Activated CD4-positive, alpha-beta T cell treated with anti-CD3 and anti-CD28 coated beads for 36 hours (primary cell): ENCODE data around the gene ESYT3. TPM values are rescaled to one million over a fixed set of nuclear protein-coding genes. Genes with fewer than 3 reads are reported as not detected.

Source experiments
- ATAC-seq: fragments of 200-7000 bp; cut with Tn5 transposase; one replicate; pipeline ENCODE4 v1.10.0; 2021; ENCODE audit warnings: mild to moderate bottlenecking, moderate library complexity
- CTCF ChIA-PET: fragments of 350-600 bp; sonication (Branson Sonifier 250); formaldehyde crosslinking; loops from one replicate; lab custom pipeline; 2021; ENCODE audit warnings: antibody characterized with exemption; lab: Charles Lee
- POLR2A ChIA-PET: fragments of 350-600 bp; sonication (Branson Sonifier 250); formaldehyde crosslinking; loops from one replicate; lab custom pipeline; 2021; ENCODE audit warnings: antibody characterized with exemption, inconsistent platforms; lab: Charles Lee
- DNase-seq: peaks from one replicate; pipeline ENCODE4 v3.0.0-alpha.2; 2020
- H3K27ac Mint-ChIP-seq: one replicate; pipeline ENCODE4 v1.8.0; 2021; ENCODE audit warnings: mixed read lengths
- H3K27me3 Mint-ChIP-seq: one replicate; pipeline ENCODE4 v1.8.0; 2021; ENCODE audit warnings: mixed read lengths
- H3K36me3 Mint-ChIP-seq: one replicate; pipeline ENCODE4 v1.8.0; 2021; ENCODE audit warnings: low read depth, mixed read lengths
- H3K4me1 Mint-ChIP-seq: one replicate; pipeline ENCODE4 v1.8.0; 2021; ENCODE audit warnings: mixed read lengths
- H3K4me3 Mint-ChIP-seq: one replicate; pipeline ENCODE4 v1.8.0; 2021; ENCODE audit warnings: mild to moderate bottlenecking, moderate library complexity, mixed read lengths
- H3K9me3 Mint-ChIP-seq: one replicate; pipeline ENCODE4 v1.8.0; 2021; ENCODE audit warnings: low read depth, mixed read lengths
- intact Hi-C, 2 experiments: fragments of 100-400 bp; cut with DNase I in 1 of 2; cut with micrococcal nuclease in 1 of 2; formaldehyde crosslinking; loops; one replicate each; pipeline versions ENCODE4 v1.14.2 to v1.15.1; 2022 to 2024; cut with DNase I, micrococcal nuclease
- total RNA-seq, 2 experiments: library from RNA; stranded (reverse); gene quantifications; one replicate each; pipeline ENCODE4 v1.2.3, GENCODE V29; 2021

The ESYT3 gene
- total RNA-seq, 2 experiments from 2014 or later: 0.21 to 0.37 TPM

DNA sequence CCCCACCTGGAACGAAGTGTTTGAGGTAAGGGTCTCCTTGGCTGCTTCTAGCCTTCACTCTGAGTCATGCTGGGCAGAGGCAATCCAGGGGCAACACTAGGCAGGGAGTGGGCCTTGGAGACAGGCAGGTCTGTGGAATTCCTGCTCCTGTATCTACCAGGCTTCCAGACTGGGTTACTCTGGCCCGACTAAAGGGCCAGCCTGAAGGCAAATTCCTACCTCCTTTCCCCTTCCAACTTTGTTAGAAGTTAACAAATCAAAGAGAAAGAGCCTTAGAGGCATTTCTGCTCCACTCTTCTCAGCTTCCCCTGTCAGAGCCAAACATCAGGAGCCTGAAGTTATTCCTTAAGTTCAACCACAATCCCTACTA, 30.1 kb downstream of the ESYT3 start:
- Mint-ChIP-seq H3K4me3 (no peak overlapping the region), H3K27ac (no peak overlapping the region), H3K9me3 (no peaks in the 10 kb centered on the region), H3K4me1 (no peaks in the 10 kb centered on the region), H3K27me3 (peaks cover 7% of the 10 kb centered on the region), H3K36me3 (no peaks in the 10 kb centered on the region)
- ATAC-seq (no peak), DNase-seq (no peak)
- POLR2A ChIA-PET: no interaction called here
- intact Hi-C loops: no loop called here
- CTCF ChIA-PET: no interaction called here

DNA sequence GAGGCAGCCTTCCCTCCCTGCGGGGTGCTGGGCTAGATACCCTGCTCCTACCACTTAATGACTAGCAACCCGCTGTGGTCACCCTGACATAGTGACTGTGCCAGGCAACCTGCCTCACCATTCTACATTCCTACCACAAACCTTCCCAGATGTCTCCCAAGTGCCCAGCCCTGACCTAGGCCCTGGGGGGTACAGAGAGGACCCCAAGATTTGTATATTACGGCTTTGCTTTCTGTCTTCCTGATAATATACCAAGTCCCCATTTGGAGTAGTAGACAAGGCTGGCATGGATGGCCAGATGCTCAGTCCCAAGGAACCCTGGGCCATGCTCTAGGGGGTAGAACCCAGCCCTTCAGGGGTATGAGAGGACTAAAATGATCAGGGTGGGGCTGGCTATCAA, 31.0 kb downstream of the ESYT3 start:
- ATAC-seq (no peak), DNase-seq (no peak)
- H3K4me3 Mint-ChIP-seq: no peak overlapping the region
- intact Hi-C loops: no loop called here
- CTCF ChIA-PET: no interaction called here
- peaks cover 7% of the 10 kb centered on the region for H3K27me3 Mint-ChIP-seq
- no peak overlapping the region for H3K27ac Mint-ChIP-seq
- no peaks in the 10 kb centered on the region for H3K4me1 Mint-ChIP-seq
- POLR2A ChIA-PET: no interaction called here
- no peaks in the 10 kb centered on the region for H3K36me3 Mint-ChIP-seq
- no peaks in the 10 kb centered on the region for H3K9me3 Mint-ChIP-seq

DNA sequence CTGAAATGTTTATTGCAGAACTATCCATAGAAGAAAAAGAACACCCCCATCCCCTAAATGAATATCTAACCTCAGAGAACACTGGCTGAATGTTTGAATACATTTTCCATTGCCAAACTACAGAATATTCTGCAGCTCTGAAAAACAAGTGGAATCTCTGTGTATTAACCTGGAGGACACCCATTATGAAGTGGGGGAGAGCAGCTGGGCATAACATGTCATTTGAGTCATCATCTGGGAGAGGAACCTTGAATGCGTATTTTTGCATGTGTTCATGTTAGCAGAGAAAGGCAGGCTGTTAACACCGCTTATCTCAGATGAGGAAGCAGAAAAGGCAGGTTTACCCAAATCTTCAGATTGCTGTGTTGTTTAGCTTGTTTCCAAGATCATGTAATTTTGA, 31.5 kb downstream of the ESYT3 start:
- Mint-ChIP-seq H3K4me1 (no peaks in the 10 kb centered on the region), H3K9me3 (no peaks in the 10 kb centered on the region), H3K4me3 (no peak overlapping the region), H3K27me3 (peaks cover 7% of the 10 kb centered on the region), H3K27ac (no peak overlapping the region), H3K36me3 (no peaks in the 10 kb centered on the region)
- DNase-seq: no peak
- ATAC-seq: no peak
- POLR2A ChIA-PET: no interaction called here
- CTCF ChIA-PET: no interaction called here
- intact Hi-C loops: no loop called here

DNA sequence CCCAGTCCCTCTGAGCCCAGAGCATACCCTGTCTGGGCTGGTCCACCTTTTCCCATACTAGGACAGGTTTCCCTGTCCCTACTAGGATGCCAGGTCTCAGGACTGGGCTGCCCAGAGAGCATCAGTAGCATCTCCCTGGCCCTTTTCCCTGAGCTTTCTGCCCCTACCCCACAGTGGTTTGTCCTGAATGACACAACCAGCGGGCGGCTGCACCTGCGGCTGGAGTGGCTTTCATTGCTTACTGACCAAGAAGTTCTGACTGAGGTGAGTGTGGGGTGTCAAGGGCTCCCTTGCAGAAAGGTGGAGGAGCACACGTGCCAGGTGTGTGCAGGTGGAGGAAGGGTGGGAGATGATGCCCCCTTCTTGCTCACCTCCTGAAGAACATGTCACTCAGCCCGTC, 33.5 kb downstream of the ESYT3 start:
- ATAC-seq (no peak), DNase-seq (no peak)
- ChIA-PET POLR2A (no interaction called here), CTCF (interaction anchor here (1.1 kb wide), 1 partner anchor 448 kb away, joined by 5 read pairs; no protein-coding TSS in a partner anchor)
- Mint-ChIP-seq H3K27ac (no peak overlapping the region), H3K36me3 (no peaks in the 10 kb centered on the region), H3K9me3 (no peaks in the 10 kb centered on the region), H3K27me3 (peaks cover 5% of the 10 kb centered on the region), H3K4me1 (no peaks in the 10 kb centered on the region), H3K4me3 (no peak overlapping the region)
- intact Hi-C loops: no loop called here

DNA sequence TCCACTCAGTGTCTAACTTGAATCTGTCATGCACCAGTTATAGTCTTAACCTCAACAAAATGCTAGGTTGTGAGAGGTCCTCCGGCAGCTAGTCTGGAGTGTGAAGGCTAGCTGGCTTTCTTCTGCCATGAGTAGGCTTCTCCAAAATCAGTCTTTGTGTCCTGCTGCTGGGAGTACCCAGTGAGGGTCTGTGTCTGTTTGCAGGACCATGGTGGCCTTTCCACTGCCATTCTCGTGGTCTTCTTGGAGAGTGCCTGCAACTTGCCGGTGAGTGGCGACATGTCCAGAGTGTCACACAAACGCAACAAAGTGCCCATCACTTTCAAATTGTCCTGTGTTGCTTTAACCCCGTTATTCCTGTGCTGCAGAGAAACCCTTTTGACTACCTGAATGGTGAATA, 34.0 kb downstream of the ESYT3 start:
- CTCF ChIA-PET: interaction anchor here (1.1 kb wide), 1 partner anchor 448 kb away, joined by 5 read pairs; no protein-coding TSS in a partner anchor
- no peaks in the 10 kb centered on the region for H3K4me1 Mint-ChIP-seq

DNA sequence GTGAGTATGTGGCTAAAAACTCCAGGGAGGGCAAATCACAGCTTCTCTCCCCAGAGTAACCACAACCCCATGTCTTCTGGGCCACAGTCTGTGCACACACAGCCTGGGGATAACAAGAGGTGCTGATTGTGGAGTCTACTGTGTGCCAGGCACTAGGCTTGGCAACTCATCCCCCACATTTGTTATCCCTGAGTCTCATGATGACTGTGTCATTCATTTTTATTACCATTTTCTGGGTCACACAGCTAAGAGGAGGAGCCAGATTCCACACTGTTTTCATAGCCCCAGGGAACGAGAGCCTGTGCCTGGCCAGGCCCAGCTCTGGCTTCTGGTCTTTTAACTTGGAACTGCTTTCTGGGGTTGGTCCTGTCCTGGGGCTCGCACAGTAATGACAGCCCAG, 34.5 kb downstream of the ESYT3 start:
- Mint-ChIP-seq H3K4me1 (no peaks in the 10 kb centered on the region), H3K36me3 (no peaks in the 10 kb centered on the region), H3K9me3 (no peaks in the 10 kb centered on the region), H3K4me3 (no peak overlapping the region), H3K27me3 (peaks cover 3% of the 10 kb centered on the region), H3K27ac (no peak overlapping the region)
- CTCF ChIA-PET: interaction anchor here (0.6 to 1.1 kb wide), 2 partner anchors 239 to 447 kb away, joined by 4 to 5 read pairs; no protein-coding TSS in a partner anchor
- ATAC-seq (no peak), DNase-seq (no peak)
- POLR2A ChIA-PET: no interaction called here
- intact Hi-C loops: no loop called here

More for the DNA sequence above, 34.0 kb downstream of the ESYT3 start:
- DNase-seq (no peak), ATAC-seq (no peak)
- POLR2A ChIA-PET: no interaction called here
- H3K4me3 Mint-ChIP-seq: no peak overlapping the region
- H3K27me3 Mint-ChIP-seq: peaks cover 5% of the 10 kb centered on the region
- intact Hi-C loops: no loop called here
- H3K36me3 Mint-ChIP-seq: no peaks in the 10 kb centered on the region
- no peaks in the 10 kb centered on the region for H3K9me3 Mint-ChIP-seq
- no peak overlapping the region for H3K27ac Mint-ChIP-seq

DNA sequence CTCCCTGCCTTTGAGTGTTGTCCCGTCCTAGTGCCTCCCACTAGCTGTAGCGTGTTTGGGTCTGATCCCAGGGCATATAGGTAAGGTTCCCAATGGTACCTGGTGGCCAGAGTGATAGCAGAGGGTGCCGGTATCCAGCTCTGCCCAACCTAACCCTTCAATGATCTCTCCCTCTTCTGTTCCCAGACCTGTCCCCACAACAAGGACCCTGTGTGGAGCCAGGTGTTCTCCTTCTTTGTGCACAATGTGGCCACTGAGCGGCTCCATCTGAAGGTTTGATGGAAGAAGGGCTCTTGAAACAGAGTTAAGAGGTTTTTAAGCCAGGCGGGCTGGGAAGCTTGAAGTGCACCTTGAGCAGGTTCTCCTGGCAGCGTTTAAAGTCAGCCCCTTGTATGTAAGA, 35.5 kb downstream of the ESYT3 start:
- Mint-ChIP-seq H3K4me1 (no peaks in the 10 kb centered on the region), H3K27ac (no peak overlapping the region), H3K9me3 (no peaks in the 10 kb centered on the region), H3K36me3 (no peaks in the 10 kb centered on the region), H3K27me3 (peaks cover 2% of the 10 kb centered on the region), H3K4me3 (no peak overlapping the region)
- POLR2A ChIA-PET: no interaction called here
- no peak for ATAC-seq
- intact Hi-C loops: no loop called here
- no peak for DNase-seq
- CTCF ChIA-PET: interaction anchor here (0.6 kb wide), 1 partner anchor 233 kb away, joined by 3 read pairs; no protein-coding TSS in a partner anchor

DNA sequence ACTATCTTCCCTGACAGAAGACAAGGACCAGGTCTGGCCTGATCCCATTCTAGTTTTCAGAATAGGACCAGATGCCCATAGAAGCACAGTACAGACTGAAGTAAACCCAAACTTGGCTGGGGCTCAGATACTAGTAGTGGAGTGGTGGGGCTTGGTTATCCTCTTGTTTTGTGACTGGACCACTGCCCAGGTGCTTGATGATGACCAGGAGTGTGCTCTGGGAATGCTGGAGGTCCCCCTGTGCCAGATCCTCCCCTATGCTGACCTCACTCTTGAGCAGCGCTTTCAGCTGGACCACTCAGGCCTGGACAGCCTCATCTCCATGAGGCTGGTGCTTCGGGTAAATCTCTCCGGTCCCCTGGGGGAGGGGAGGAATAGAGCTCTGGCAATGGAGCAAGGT, 36.3 kb downstream of the ESYT3 start:
- intact Hi-C loops: no loop called here

DNA sequence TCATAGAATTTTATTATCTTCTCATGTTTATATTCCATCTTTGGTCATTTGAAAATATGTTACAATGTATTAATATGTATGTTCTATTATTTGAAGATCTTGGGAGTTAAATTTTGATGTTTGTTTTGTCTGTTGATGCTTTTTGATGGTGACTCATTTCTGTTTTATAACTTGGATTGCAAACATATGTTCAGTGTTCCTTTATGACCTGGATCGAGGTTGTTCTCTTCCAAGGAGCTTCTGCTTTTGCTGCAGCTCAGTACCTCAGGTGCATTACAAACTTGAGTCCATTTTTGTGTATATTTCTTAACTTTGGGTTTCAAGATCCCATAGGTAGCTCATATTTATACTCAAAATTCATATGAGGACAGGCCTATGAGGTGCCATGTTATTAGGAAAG, 37.1 kb downstream of the ESYT3 start:
- CTCF ChIA-PET: interaction anchor here (0.6 to 0.7 kb wide), 2 partner anchors 454 to 655 kb away, joined by 3 read pairs; no protein-coding TSS in a partner anchor
- ATAC-seq: no peak
- no peaks in the 10 kb centered on the region for H3K9me3 Mint-ChIP-seq
- intact Hi-C loops: no loop called here
- POLR2A ChIA-PET: no interaction called here
- no peak for DNase-seq
- H3K4me3 Mint-ChIP-seq: no peak overlapping the region
- H3K4me1 Mint-ChIP-seq: no peaks in the 10 kb centered on the region
- H3K27me3 Mint-ChIP-seq: peaks cover 2% of the 10 kb centered on the region
- no peaks in the 10 kb centered on the region for H3K36me3 Mint-ChIP-seq
- H3K27ac Mint-ChIP-seq: no peak overlapping the region

More for the DNA sequence above, 36.3 kb downstream of the ESYT3 start:
- Mint-ChIP-seq H3K27me3 (peaks cover 2% of the 10 kb centered on the region), H3K27ac (no peak overlapping the region), H3K4me1 (no peaks in the 10 kb centered on the region), H3K36me3 (no peaks in the 10 kb centered on the region), H3K9me3 (no peaks in the 10 kb centered on the region), H3K4me3 (no peak overlapping the region)
- no peak for DNase-seq
- CTCF ChIA-PET: interaction anchor here (0.6 kb wide), 1 partner anchor 232 kb away, joined by 3 read pairs; no protein-coding TSS in a partner anchor
- ATAC-seq: no peak
- POLR2A ChIA-PET: no interaction called here

DNA sequence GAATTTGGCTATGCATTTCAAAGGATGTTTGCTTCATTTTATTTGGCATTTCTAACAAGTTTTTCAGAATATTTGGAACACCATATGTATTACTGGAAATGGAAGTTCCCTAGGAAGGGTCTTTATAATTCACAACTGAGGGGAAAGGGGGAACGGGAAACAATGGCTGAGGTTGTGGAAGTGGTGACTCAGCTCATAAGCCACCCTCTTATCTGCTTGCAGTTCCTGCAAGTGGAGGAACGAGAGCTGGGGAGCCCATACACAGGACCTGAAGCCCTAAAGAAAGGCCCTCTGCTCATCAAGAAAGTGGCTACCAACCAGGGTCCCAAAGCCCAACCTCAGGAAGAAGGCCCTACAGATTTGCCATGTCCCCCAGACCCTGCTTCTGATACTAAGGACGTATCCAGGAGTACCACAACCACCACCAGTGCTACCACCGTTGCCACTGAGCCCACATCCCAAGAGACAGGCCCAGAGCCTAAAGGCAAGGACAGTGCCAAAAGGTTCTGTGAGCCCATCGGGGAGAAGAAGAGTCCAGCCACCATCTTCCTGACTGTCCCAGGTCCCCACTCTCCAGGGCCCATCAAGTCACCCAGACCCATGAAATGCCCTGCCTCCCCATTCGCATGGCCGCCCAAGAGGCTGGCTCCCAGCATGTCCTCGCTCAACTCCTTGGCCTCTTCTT, 37.9 kb downstream of the ESYT3 start:
- no peaks in the 10 kb centered on the region for H3K36me3 Mint-ChIP-seq
- intact Hi-C loops: no loop called here
- ChIA-PET POLR2A (no interaction called here), CTCF (interaction anchor here (0.7 kb wide), 1 partner anchor 656 kb away, joined by 3 read pairs; no protein-coding TSS in a partner anchor)
- no peak overlapping the region for H3K4me3 Mint-ChIP-seq
- DNase-seq (no peak), ATAC-seq (no peak)
- no peak overlapping the region for H3K27ac Mint-ChIP-seq
- no peaks in the 10 kb centered on the region for H3K9me3 Mint-ChIP-seq
- H3K27me3 Mint-ChIP-seq: peaks cover 1% of the 10 kb centered on the region
- no peaks in the 10 kb centered on the region for H3K4me1 Mint-ChIP-seq

DNA sequence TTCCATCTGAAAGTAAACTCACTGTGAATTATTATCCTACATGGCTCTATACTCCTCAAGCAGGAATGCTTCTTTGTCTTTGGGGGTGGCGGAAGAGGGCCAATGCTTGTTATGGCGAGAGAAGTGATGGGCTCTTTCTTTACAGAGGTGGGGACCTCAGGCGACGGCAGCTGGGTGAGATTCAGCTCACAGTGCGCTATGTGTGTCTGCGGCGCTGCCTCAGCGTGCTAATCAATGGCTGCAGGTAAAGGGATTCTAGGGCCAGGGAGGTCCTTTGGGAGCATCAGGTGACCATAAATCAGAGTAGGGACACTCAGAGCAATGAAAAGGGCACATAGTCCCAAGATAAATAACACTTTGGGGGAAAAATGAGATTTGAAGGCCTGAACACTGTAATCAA, 39.0 kb downstream of the ESYT3 start:
- Mint-ChIP-seq H3K27me3 (peaks cover 2% of the 10 kb centered on the region), H3K4me3 (no peak overlapping the region), H3K9me3 (no peaks in the 10 kb centered on the region), H3K36me3 (no peaks in the 10 kb centered on the region), H3K27ac (no peak overlapping the region), H3K4me1 (no peaks in the 10 kb centered on the region)
- POLR2A ChIA-PET: interaction anchor here (0.6 kb wide), 1 partner anchor 314 kb away, joined by 3 read pairs; no protein-coding TSS in a partner anchor
- ATAC-seq (no peak), DNase-seq (no peak)
- intact Hi-C loops: no loop called here
- CTCF ChIA-PET: no interaction called here

DNA sequence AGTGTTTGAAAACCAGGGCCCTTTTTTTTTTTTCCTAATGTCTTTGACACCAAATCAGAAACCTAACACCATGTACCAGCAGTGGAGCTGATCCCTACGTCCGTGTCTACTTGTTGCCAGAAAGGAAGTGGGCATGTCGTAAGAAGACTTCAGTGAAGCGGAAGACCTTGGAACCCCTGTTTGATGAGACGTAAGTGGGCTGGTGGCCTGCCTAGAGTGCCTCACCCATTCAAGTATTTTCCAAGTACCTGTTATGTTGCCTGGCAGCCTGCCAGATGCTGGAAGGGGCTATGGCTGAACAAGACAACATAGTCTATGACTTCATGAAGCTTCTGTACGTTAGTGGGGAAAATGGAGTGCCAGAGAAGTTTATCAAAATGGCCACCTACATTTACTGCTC, 39.7 kb downstream of the ESYT3 start:
- ChIA-PET CTCF (interaction anchor here (1.7 to 2.1 kb wide), 2 partner anchors 57 to 442 kb away, joined by 4 to 14 read pairs; no protein-coding TSS in a partner anchor), POLR2A (no interaction called here)
- no peak overlapping the region for H3K27ac Mint-ChIP-seq
- no peaks in the 10 kb centered on the region for H3K36me3 Mint-ChIP-seq
- peaks cover 2% of the 10 kb centered on the region for H3K27me3 Mint-ChIP-seq
- DNase-seq (no peak), ATAC-seq (no peak)
- H3K4me3 Mint-ChIP-seq: no peak overlapping the region
- no peaks in the 10 kb centered on the region for H3K9me3 Mint-ChIP-seq
- intact Hi-C loops: no loop called here
- no peaks in the 10 kb centered on the region for H3K4me1 Mint-ChIP-seq
